Muscle layer of colon (tissue), 2 donors: ENCODE data around the gene RANGAP1.

Source experiments
- H3K27ac ChIP-seq: one replicate; pipeline ENCODE4 v1.7.0; 2013; ENCODE audit warnings: low read depth, mild to moderate bottlenecking, low read length, moderate library complexity
- H3K27me3 ChIP-seq, 2 donors: one replicate each; pipeline ENCODE4 v1.7.0; 2013; ENCODE audit warnings: low read length in 2 of 2, mild to moderate bottlenecking in 2 of 2; ENCODE audit not compliant: insufficient read depth in 2 of 2, control insufficient read depth in 1 of 2
- H3K36me3 ChIP-seq: one replicate; pipeline ENCODE4 v1.7.0; 2013; ENCODE audit warnings: mild to moderate bottlenecking, low read length; ENCODE audit not compliant: insufficient read depth
- H3K4me1 ChIP-seq: one replicate; pipeline ENCODE4 v1.7.0; 2013; ENCODE audit warnings: mild to moderate bottlenecking, low read length; ENCODE audit not compliant: insufficient read depth
- H3K4me3 ChIP-seq, 2 donors: one replicate each; pipeline ENCODE4 v1.7.0; 2013; ENCODE audit warnings: low read length in 2 of 2, low read depth in 1 of 2, mild to moderate bottlenecking in 1 of 2, moderate library complexity in 1 of 2
- H3K9ac ChIP-seq: one replicate; pipeline ENCODE4 v1.7.0; 2013; ENCODE audit warnings: low read length
- H3K9me3 ChIP-seq: one replicate; pipeline ENCODE4 v1.7.0; 2013; ENCODE audit warnings: mild to moderate bottlenecking, low read length
- donor health status: abdominal sarcoma.
- donor health status: Adenocarcinoma of cecum.

Gene RANGAP1

DNA sequence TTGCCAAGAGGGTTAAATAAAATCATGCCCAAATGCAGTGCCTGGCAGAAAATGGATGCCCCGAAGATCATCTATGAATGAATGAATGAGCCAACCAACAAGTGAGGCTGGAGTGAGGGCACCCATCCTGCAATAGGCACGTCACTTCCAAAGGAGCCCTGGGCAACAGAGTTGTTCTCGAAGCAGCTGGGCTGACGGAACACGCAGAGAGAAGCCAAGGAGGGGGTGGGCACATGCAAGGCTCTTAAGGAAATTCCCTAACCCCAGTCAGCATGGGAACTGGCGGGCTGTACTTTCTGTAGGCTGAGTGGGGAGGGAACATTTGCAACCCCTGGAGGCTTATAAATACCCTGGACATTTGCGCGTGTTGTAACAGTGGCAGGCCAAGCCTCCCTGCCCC lies 33.6 kb downstream of the RANGAP1 start:
- Histone ChIP-seq H3K9ac (no peak overlapping the region), H3K4me1 (no peaks in the 10 kb centered on the region), H3K9me3 (no peaks in the 10 kb centered on the region), H3K36me3 (peaks cover 43% of the 10 kb centered on the region), H3K27ac (no peak overlapping the region), H3K4me3 (no peak overlapping the region), H3K27me3 (no peaks in the 10 kb centered on the region)

- no peaks in the 10 kb centered on the region for H3K27me3 ChIP-seq
- H3K4me1 ChIP-seq: no peaks in the 10 kb centered on the region
- no peaks in the 10 kb centered on the region for H3K9me3 ChIP-seq
- H3K9ac ChIP-seq: no peak overlapping the region
- H3K36me3 ChIP-seq: peaks cover 35% of the 10 kb centered on the region
- no peak overlapping the region for H3K4me3 ChIP-seq
- no peak overlapping the region for H3K27ac ChIP-seq
Observed at GRCh38 chr22:41250127-41250526, 35.9 kb downstream of the RANGAP1 start.

DNA sequence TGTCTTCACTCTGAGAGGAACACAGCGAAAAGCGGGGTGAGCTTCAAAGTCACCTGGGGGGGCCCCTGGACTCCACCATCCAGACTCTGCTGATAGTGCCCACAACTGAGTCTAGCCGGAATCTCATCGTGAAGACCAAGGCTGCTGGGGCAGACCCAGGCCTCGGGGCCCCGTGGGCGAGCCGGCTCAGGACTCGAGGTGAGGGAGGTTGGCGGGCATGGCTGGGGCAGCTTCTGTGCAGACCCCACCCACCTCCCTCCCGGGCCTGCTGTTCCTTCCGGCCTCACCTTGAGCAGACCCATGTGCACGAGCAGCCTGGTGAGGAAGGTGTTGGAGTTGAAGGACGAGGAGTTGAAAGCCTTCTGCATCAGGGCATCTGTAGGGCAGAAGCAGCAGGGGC lies 36.5 kb downstream of the RANGAP1 start:
- peaks cover 35% of the 10 kb centered on the region for H3K36me3 ChIP-seq

DNA sequence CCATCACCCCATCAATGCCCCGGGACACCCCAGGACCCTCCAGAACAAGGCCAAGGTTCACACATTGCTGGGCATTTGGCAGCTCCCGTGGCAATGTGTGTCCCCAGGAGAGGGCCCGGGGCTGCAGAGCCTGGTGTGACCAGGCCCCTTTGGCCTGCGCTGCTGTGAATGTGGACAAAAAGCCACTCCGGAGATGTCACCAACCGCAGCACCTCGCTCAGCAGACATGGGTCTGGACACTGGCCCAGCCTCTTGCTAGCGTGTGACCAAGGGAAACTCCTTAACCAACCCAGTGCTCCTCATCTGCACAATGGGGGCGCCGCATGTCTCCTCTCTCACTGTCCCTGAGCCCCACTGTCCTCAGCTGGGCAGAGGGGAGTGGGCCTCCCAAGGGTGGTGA lies 37.2 kb downstream of the RANGAP1 start:
- H3K27ac ChIP-seq: no peak overlapping the region

More for the DNA sequence above, 36.5 kb downstream of the RANGAP1 start:
- no peaks in the 10 kb centered on the region for H3K9me3 ChIP-seq
- H3K27ac ChIP-seq: no peak overlapping the region
- no peak overlapping the region for H3K9ac ChIP-seq
- H3K27me3 ChIP-seq: no peaks in the 10 kb centered on the region
- no peak overlapping the region for H3K4me3 ChIP-seq
- no peaks in the 10 kb centered on the region for H3K4me1 ChIP-seq

DNA sequence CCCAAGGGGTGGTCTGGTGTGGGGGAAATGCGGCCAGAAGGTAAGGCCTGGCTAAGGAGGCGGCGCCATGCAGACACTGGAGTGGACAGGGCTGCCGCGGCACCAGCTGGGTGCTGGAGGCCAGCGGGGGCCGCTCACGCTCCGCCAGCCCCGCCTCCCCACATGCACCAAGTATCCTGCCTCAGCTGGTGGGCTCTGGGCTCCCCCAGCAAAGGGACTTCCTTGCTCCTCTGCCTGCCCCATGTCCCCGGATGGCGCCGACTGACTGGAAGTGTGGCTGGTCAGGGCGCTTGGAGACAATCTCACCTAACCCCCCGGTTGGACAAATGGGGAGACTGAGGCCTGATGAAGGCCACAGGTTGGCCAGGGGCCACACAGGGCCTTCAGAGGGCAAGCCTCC lies 37.7 kb downstream of the RANGAP1 start:
- Histone ChIP-seq H3K36me3 (peaks cover 33% of the 10 kb centered on the region), H3K9ac (no peak overlapping the region), H3K4me3 (no peak overlapping the region), H3K4me1 (no peaks in the 10 kb centered on the region), H3K27me3 (no peaks in the 10 kb centered on the region), H3K9me3 (no peaks in the 10 kb centered on the region), H3K27ac (no peak overlapping the region)

More for the DNA sequence above, 37.2 kb downstream of the RANGAP1 start:
- no peaks in the 10 kb centered on the region for H3K27me3 ChIP-seq
- H3K9me3 ChIP-seq: no peaks in the 10 kb centered on the region
- no peak overlapping the region for H3K4me3 ChIP-seq
- peaks cover 35% of the 10 kb centered on the region for H3K36me3 ChIP-seq
- H3K4me1 ChIP-seq: no peaks in the 10 kb centered on the region
- H3K9ac ChIP-seq: no peak overlapping the region

GRCh38 chr22:41247703-41248102 lies 38.3 kb downstream of the RANGAP1 start:
- Histone ChIP-seq H3K27me3 (no peaks in the 10 kb centered on the region), H3K9me3 (no peaks in the 10 kb centered on the region), H3K9ac (no peak overlapping the region), H3K36me3 (peaks cover 29% of the 10 kb centered on the region), H3K4me1 (no peaks in the 10 kb centered on the region), H3K27ac (no peak overlapping the region), H3K4me3 (no peak overlapping the region)

DNA sequence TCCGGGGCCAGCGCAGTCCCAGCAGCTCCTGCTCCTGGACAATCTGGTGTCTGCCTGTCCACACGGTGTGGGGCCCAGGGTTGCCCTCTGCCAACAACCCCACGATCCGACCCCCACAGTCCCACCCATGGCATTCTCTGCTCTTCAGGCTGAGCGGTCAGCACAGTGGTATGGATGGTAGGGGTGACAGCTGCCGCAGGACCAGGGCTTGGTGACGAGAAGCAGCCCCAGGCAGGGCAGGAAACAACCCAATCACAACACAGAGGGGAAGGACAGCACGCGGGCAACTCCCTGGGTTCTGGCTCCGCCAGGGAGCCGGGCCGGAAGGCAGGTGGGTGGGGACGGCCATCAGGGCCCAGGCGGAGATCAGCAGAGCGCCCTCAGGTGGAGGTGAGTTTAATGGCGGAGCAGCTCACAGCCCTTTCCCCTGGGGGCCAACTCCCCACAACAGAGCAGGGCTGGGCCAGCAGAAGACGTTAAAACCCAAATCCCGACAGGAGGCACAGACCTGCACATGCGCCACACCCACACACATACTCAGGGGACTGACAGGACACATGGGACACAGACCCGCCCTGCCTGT lies 40.0 kb downstream of the RANGAP1 start:
- H3K27me3 ChIP-seq: no peaks in the 10 kb centered on the region
- H3K27ac ChIP-seq: no peak overlapping the region
- no peaks in the 10 kb centered on the region for H3K4me1 ChIP-seq
- no peak overlapping the region for H3K4me3 ChIP-seq
- peaks cover 27% of the 10 kb centered on the region for H3K36me3 ChIP-seq
- H3K9ac ChIP-seq: no peak overlapping the region
- no peaks in the 10 kb centered on the region for H3K9me3 ChIP-seq

DNA sequence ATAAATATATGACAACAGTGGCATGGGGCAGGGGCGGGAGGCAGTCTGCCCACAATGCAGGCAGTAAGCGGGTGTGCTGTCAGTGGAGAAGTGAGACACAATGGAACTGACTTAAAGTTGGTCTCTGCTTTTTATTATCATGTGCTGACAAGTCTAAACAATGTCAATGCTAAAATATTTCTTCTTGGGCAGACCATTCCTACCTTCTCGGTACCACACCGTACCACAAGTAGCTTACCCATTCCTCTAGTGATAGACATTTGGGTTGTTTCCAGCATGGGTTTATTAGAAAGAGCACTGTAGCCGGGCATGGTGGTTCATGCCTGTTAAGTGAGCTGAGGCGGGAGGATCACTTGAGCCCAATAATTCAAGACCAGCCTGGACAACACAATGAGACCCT lies 42.6 kb downstream of the RANGAP1 start:
- Histone ChIP-seq H3K4me1 (no peaks in the 10 kb centered on the region), H3K36me3 (peaks cover 2% of the 10 kb centered on the region), H3K4me3 (no peak overlapping the region), H3K27me3 (no peaks in the 10 kb centered on the region), H3K9ac (no peak overlapping the region), H3K9me3 (no peaks in the 10 kb centered on the region), H3K27ac (no peak overlapping the region)

GRCh38 chr22:41242396-41243117 lies 43.4 kb downstream of the RANGAP1 start:
- no peak overlapping the region for H3K27ac ChIP-seq
- no peaks in the 10 kb centered on the region for H3K27me3 ChIP-seq
- H3K4me1 ChIP-seq: no peaks in the 10 kb centered on the region
- H3K9me3 ChIP-seq: no peaks in the 10 kb centered on the region
- no peak overlapping the region for H3K4me3 ChIP-seq
- no peaks in the 10 kb centered on the region for H3K36me3 ChIP-seq
- no peak overlapping the region for H3K9ac ChIP-seq

DNA sequence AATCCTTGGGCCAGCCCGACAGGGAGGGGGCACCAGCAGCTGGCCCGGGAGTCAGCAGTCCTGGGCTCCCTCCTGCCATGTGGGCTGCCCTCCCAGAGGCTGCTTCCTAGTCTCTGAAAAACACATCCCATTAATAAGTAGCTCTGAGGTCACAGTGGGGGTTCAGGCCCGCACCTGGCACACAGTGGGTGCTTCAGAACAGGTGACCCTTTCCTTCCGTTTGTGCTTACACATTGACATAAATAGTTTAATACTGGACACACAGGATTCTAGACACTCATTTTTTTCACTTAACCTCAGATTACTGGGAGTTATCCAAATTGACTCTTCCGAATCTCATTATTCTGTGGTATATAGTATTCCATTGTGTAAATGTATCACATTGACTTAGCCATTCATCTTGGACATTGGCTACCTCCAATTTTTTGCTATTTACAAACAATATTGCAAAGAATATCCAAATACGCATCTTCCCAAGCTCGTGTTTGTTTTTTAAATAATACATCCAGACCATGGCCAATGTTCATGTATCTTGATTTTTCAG lies 44.8 kb downstream of the RANGAP1 start:
- peaks cover 10% of the 10 kb centered on the region for H3K4me1 ChIP-seq
- H3K36me3 ChIP-seq: no peaks in the 10 kb centered on the region
- H3K9me3 ChIP-seq: no peaks in the 10 kb centered on the region
- H3K27me3 ChIP-seq: no peaks in the 10 kb centered on the region
- H3K4me3 ChIP-seq: no peak overlapping the region
- no peak overlapping the region for H3K9ac ChIP-seq
- H3K27ac ChIP-seq: no peak overlapping the region

- Histone ChIP-seq H3K4me1 (peaks cover 10% of the 10 kb centered on the region), H3K9ac (no peak within 1 kb of the TSS), H3K9me3 (no peaks in the 10 kb centered on the region), H3K27ac (no peak within 1 kb of the TSS), H3K4me3 (no peak within 1 kb of the TSS), H3K27me3 (no peaks in the 10 kb centered on the region), H3K36me3 (no peaks in the 10 kb centered on the region)
Observed at GRCh38 chr22:41240377-41241132, 45.4 kb downstream of the RANGAP1 start, which contains the start of gene CHADL. TSS of gene CHADL (minus strand) at chr22:41240931. CDS start at chr22:41240881, 50 bp downstream.
